NOMO-1 treated with dmso at 0.1 percent for 144 hours (cell line): ENCODE measurements around the gene TNRC6B.
"Not testable (repeated sequence)": the region's sequence is repeated elsewhere in the genome, so short reads cannot be mapped to it uniquely, and the experiment has no call there.

Source experiments
- DNase-seq: peaks from one replicate; lab custom pipeline; 2025; ENCODE audit not compliant: unreplicated experiment; lab: John Stamatoyannopoulos, UW

Gene TNRC6B

GRCh38 chr22:40177738-40178416, at the start of gene TNRC6B:
TNRC6B (plus strand) TSS chr22:40177925; CDS start chr22:40178136, 211 bp downstream.
- DNase-seq = peak; percentile 99

GRCh38 chr22:40128989-40129388, 48.7 kb upstream of the TNRC6B start:
- DNase-seq = no peak

- DNase-seq = no peak
Measured at GRCh38 chr22:40137132-40137531, 40.6 kb upstream of the TNRC6B start.

GRCh38 chr22:40138866-40139265, 38.9 kb upstream of the TNRC6B start:
- no peak for DNase-seq

- DNase-seq = no peak
Measured at GRCh38 chr22:40147388-40148176, 30.1 kb upstream of the TNRC6B start.

- DNase-seq = no peak
Measured at GRCh38 chr22:40153192-40153591, 24.5 kb upstream of the TNRC6B start.

GRCh38 chr22:40153705-40154104, 24.0 kb upstream of the TNRC6B start:
- no peak for DNase-seq

- DNase-seq = peak; percentile 18
Measured at GRCh38 chr22:40156001-40156516, 21.7 kb upstream of the TNRC6B start.

GRCh38 chr22:40156682-40157081, 21.0 kb upstream of the TNRC6B start:
- DNase-seq = not testable (repeated sequence)

- DNase-seq = no peak
Measured at GRCh38 chr22:40157330-40157945, 20.3 kb upstream of the TNRC6B start.

GRCh38 chr22:40161194-40161593, 16.5 kb upstream of the TNRC6B start:
- DNase-seq = no peak

- DNase-seq = not testable (repeated sequence)
Measured at GRCh38 chr22:40165537-40165936, 12.2 kb upstream of the TNRC6B start.

- no peak for DNase-seq
Measured at GRCh38 chr22:40175611-40176244, 2.0 kb upstream of the TNRC6B start.

GRCh38 chr22:40176921-40177737, 596 bp upstream of the TNRC6B start:
- peak; percentile 51 for DNase-seq

GRCh38 chr22:40178417-40179409, 988 bp downstream of the TNRC6B start:
- DNase-seq = peak; percentile 5

- DNase-seq = no peak
Measured at GRCh38 chr22:40179526-40179925, 1.8 kb downstream of the TNRC6B start.

GRCh38 chr22:40180403-40180802, 2.7 kb downstream of the TNRC6B start:
- no peak for DNase-seq

GRCh38 chr22:40181323-40181722, 3.6 kb downstream of the TNRC6B start:
- no peak for DNase-seq

GRCh38 chr22:40182231-40182835, 4.6 kb downstream of the TNRC6B start:
- DNase-seq = no peak
